ENCODE results near the gene RANBP10. TPM values are rescaled to one million over a fixed set of nuclear protein-coding genes. Genes with fewer than 3 reads are reported as not detected.

Gene RANBP10
- total RNA-seq: 10 to 100 TPM; 23.0 to 25.2 TPM
- 23.5 TPM for polyA plus RNA-seq (ENCODE audit: insufficient read depth, low read depth, low replicate concordance)
- long read RNA-seq, donor 1, partial matches to known transcripts: 5 of 5 reads
- long read RNA-seq, donor 1, other reads (novel, unspliced or antisense): 0 of 5 reads
- long read RNA-seq, donor 2: 0 reads

GRCh38 chr16:67806428-67807147 lies at the start of gene RANBP10, which contains the start of gene TSNAXIP1:
TSS of gene RANBP10 (minus strand) at chr16:67806560. CDS start at chr16:67806536, 24 bp downstream.
TSS of gene TSNAXIP1 (plus strand) at chr16:67806889. CDS start at chr16:67807150, 261 bp downstream.
- H3K36me3 ChIP-seq (ENCODE audit: low read depth, missing control alignments): no peaks in the 10 kb centered on the region
- intact Hi-C loops (cut with DNase I; ENCODE audit: low total_unique reads): no loop called here
- H3K9me3 ChIP-seq: no peaks in the 10 kb centered on the region
- TF ChIP-seq CTCF (IDR thresholded peaks at IDR 0.05) (no peak), POLR2A (IDR thresholded peaks at IDR 0.05) (peak; percentile 61)
- DNase-seq: peak; percentile 98
- peaks cover 8% of the 10 kb centered on the region for H3K4me1 ChIP-seq
- H3K4me3 ChIP-seq: peak within 1 kb of the TSS; percentile 94 to 98
- no peaks in the 10 kb centered on the region for H3K27me3 ChIP-seq
- 0 to 1% methylated on average over 22 to 39 of the region's 54 CpGs for WGBS, 2 donors
- peak within 1 kb of the TSS; percentile 64 to 70 for H3K27ac ChIP-seq

- peaks cover 21% of the 10 kb centered on the region for H3K4me1 ChIP-seq
- DNase-seq: peak; percentile 69
- no peaks in the 10 kb centered on the region for H3K36me3 ChIP-seq (ENCODE audit: low read depth, missing control alignments)
- TF ChIP-seq CTCF (IDR thresholded peaks at IDR 0.05): no peak
- TF ChIP-seq POLR2A (IDR thresholded peaks at IDR 0.05): no peak
- H3K4me3 ChIP-seq: no peak overlapping the region
- no peaks in the 10 kb centered on the region for H3K9me3 ChIP-seq
- 35 to 72% methylated on average over 10 of the region's 10 CpGs for WGBS, 2 donors
- intact Hi-C loops (cut with DNase I; ENCODE audit: low total_unique reads): no loop called here
- H3K27me3 ChIP-seq: no peaks in the 10 kb centered on the region
- H3K27ac ChIP-seq: peak overlapping the region; percentile 0 to 37
These were observed 49.4 kb upstream of the RANBP10 start for GRCh38 chr16:67855789-67856188.

GRCh38 chr16:67853670-67854069 lies 47.3 kb upstream of the RANBP10 start:
- no peak for DNase-seq
- Histone ChIP-seq H3K4me3 (no peak overlapping the region), H3K9me3 (no peaks in the 10 kb centered on the region), H3K27ac (no peak overlapping the region), H3K36me3 (ENCODE audit: low read depth, missing control alignments) (no peaks in the 10 kb centered on the region), H3K27me3 (no peaks in the 10 kb centered on the region), H3K4me1 (peaks cover 33% of the 10 kb centered on the region)
- TF ChIP-seq CTCF (IDR thresholded peaks at IDR 0.05): no peak
- no peak for TF ChIP-seq POLR2A (IDR thresholded peaks at IDR 0.05)
- intact Hi-C loops (cut with DNase I; ENCODE audit: low total_unique reads): no loop called here
- WGBS, 2 donors: 82 to 97% methylated on average over 3 of the region's 3 CpGs

- WGBS, 2 donors: 39 to 47% methylated on average over 11 of the region's 11 CpGs
- H3K27me3 ChIP-seq: no peaks in the 10 kb centered on the region
- H3K9me3 ChIP-seq: no peaks in the 10 kb centered on the region
- no peaks in the 10 kb centered on the region for H3K36me3 ChIP-seq (ENCODE audit: low read depth, missing control alignments)
- peak overlapping the region; percentile 89 to 99 for H3K27ac ChIP-seq
- no peak for TF ChIP-seq POLR2A (IDR thresholded peaks at IDR 0.05)
- peak overlapping the region; percentile 88 for H3K4me3 ChIP-seq
- no peak for DNase-seq
- intact Hi-C loops (cut with DNase I; ENCODE audit: low total_unique reads): no loop called here
- peaks cover 47% of the 10 kb centered on the region for H3K4me1 ChIP-seq
These were observed 41.8 kb upstream of the RANBP10 start for GRCh38 chr16:67848118-67848517.

GRCh38 chr16:67847064-67847861 lies 40.9 kb upstream of the RANBP10 start, which contains the start of gene CENPT:
TSS of gene CENPT (minus strand) at chr16:67847693. CDS start at chr16:67833859, 13,834 bp downstream.
- Histone ChIP-seq H3K27me3 (no peaks in the 10 kb centered on the region), H3K9me3 (no peaks in the 10 kb centered on the region), H3K36me3 (ENCODE audit: low read depth, missing control alignments) (no peaks in the 10 kb centered on the region), H3K27ac (peak within 1 kb of the TSS; percentile 89 to 99), H3K4me1 (peaks cover 47% of the 10 kb centered on the region), H3K4me3 (peak within 1 kb of the TSS; percentile 88)
- DNase-seq: peak; percentile 70
- 0 to 1% methylated on average over 2 to 36 of the region's 62 CpGs for WGBS, 2 donors
- TF ChIP-seq CTCF (IDR thresholded peaks at IDR 0.05) (no peak), POLR2A (IDR thresholded peaks at IDR 0.05) (no peak)
- intact Hi-C loops (cut with DNase I; ENCODE audit: low total_unique reads): no loop called here

All from testis (tissue), 5 donors.